ENCODE results near the gene AP1M2. TPM values are rescaled to one million over a fixed set of nuclear protein-coding genes. Genes with fewer than 3 reads are reported as not detected.
"Not testable (repeated sequence)": the region's sequence is repeated elsewhere in the genome, so short reads cannot be mapped to it uniquely, and the experiment has no call there.

The AP1M2 gene
- polyA plus RNA-seq, 2 of the 4 experiments (the other 2 are of a cell fraction) = 17.4 to 53.1 TPM

DNA sequence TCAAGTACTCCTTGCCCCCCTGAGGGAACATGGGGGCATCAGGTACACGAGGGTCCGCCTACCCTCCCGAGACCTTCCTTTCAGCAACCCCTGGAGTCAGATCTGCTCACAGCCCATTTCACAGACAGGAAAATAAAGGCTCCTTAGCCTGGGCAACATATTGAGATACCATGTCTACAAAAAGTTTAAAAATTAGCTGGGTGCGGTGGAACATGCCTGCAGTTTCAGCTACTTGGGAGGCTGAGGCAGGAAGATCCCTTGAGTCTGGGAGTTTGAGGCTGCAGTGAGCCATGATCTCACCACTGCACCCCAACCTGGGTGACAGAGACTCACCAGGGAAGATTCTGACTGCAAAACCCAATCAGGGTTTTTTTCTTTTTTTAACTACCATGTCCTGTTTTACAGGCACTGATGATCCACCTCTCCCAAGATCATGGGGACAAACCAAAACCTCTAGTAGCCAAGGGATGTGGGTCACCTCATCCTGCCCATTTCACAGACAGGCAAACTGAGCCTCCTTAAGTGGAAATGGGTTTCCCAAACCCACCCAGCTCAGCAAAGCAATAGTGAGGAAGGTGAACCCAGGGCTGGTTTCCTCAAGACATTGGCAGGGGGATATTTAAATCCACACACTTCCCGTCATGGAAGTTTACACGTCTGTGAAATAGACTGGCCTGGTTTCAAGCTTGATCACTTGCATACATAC, 11.9 kb downstream of the AP1M2 start:
- FAIRE-seq (no peak), DNase-seq (ENCODE audit: low read depth in 1 of 2, low spot score in 1 of 2) (no peak), ATAC-seq (no peak)
- ChIA-PET CTCF (interaction anchor here (0.6 kb wide), 1 partner anchor 561 kb away, joined by 3 read pairs; no protein-coding TSS in a partner anchor), POLR2A (interaction anchor here (0.7 kb wide), 1 partner anchor 568 kb away, joined by 6 read pairs; no protein-coding TSS in a partner anchor)
- Histone ChIP-seq H3K9me3 (no peaks in the 10 kb centered on the region), H3K4me1 (0 out of 3 replicates have a peak, but pooled peaks cover 8% of the 10 kb centered on the region), H3K4me3 (no peak overlapping the region), H3K4me2 (peak overlapping the region; percentile 89), H3K27ac (0 out of 6 replicates have a peak overlapping the region, but pooled peaks of 1 of the 2 experiments have one; percentile 2)
- TF ChIP-seq JUNB (IDR thresholded peaks at IDR 0.05) (no peak), ZC3H11A (IDR thresholded peaks at IDR 0.05) (no peak), KDM1A (IDR thresholded peaks at IDR 0.05; ENCODE audit: low read depth) (peak; percentile 37; the same call in 1 of the 2 replicates), HDAC2 (IDR thresholded peaks at IDR 0.05) (0 out of 2 replicates have a peak, but pooled peaks have one; percentile 67)
- WGBS (ENCODE audit: missing lambda C conversion rate) = 91% methylated on average over 6 of the region's 6 CpGs

DNA sequence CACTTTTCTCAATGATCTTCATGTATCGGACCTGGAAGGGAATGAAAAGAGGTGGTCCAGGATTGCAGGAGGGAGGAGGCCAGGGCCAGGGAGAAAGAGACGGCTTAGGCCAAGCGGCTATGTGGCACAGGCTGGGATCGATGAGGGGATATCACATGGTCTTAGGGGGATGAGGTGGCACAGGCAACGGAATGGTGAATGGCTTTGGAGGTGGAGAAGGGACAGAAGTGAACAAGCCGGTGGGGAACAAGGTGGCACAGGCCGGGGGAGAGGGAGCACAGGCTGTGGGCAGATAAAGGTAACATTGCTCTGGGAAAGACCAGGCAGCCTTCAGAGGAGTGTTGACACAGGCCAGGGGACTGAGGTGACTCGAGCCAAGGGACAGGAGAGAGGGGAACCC, 12.7 kb downstream of the AP1M2 start:
- no peak for TF ChIP-seq FOXS1 (CRISPR knock-in tag; IDR thresholded peaks at IDR 0.05)
- TF ChIP-seq PBX3 (IDR thresholded peaks at IDR 0.05) = no peak
- TF ChIP-seq CBX2 (IDR thresholded peaks at IDR 0.05; ENCODE audit: borderline replicate concordance, low read depth) = no peak
- no peak for TF ChIP-seq TP53 (CRISPR knock-in tag; IDR thresholded peaks at IDR 0.05)
- no peak for TF ChIP-seq CHD2 (IDR thresholded peaks at IDR 0.05; ENCODE audit: low read length, partially characterized antibody)
- no peak for TF ChIP-seq NFE2L2 (conservative IDR thresholded peaks at IDR 0.05; ENCODE audit: low read length)
- no peak for TF ChIP-seq JUN (IDR thresholded peaks at IDR 0.05)
- TF ChIP-seq HDAC2 (IDR thresholded peaks at IDR 0.05) = no peak
- no peak for TF ChIP-seq ZSCAN20 (CRISPR knock-in tag; IDR thresholded peaks at IDR 0.05)
- no peak for TF ChIP-seq ZNF302 (CRISPR knock-in tag; IDR thresholded peaks at IDR 0.05)
- no peak for TF ChIP-seq HOXB13 (CRISPR knock-in tag; IDR thresholded peaks at IDR 0.05; ENCODE audit: low read depth)
- CTCF ChIA-PET = interaction anchor here (2.9 to 5.5 kb wide), 2 partner anchors 71 to 91 kb away, joined by 9 to 31 read pairs; no protein-coding TSS in a partner anchor
- Histone ChIP-seq H3K4me1 (0 out of 3 replicates have a peak, but pooled peaks cover 12% of the 10 kb centered on the region), H3K4me3 (no peak overlapping the region), H3K4me2 (no peak overlapping the region), H3K9me3 (no peaks in the 10 kb centered on the region), H3K27ac (no peak overlapping the region)
- WGBS (ENCODE audit: missing lambda C conversion rate) = 89% methylated on average over 8 of the region's 8 CpGs
- DNase-seq (ENCODE audit: low read depth in 1 of 2, low spot score in 1 of 2) (no peak), FAIRE-seq (no peak), ATAC-seq (no peak)
- POLR2A ChIA-PET = no interaction called here

DNA sequence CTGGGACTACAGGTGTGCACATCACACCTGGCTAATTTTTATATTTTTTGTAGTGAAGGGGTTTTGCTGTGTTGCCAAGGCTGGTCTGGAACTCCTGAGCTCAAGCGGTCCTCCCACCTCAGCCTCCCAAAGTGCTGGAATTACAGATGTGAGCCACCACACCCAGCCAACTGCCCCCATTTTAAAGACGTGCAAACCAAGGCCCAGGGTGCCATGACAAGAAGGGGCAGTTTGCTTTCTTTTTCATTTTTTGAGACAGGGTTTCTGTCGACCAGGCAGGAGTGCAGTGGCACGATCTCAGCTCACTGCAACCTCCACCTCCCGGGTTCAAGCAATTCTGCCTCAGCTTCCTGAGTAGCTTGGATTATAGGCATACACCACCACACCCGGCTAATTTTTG, 13.3 kb downstream of the AP1M2 start:
- WGBS (ENCODE audit: missing lambda C conversion rate) = 86% methylated on average over 6 of the region's 6 CpGs
- H3K4me2 ChIP-seq; FAIRE-seq; DNase-seq (ENCODE audit: low read depth in 1 of 2, low spot score in 1 of 2); POLR2A ChIA-PET; H3K27ac ChIP-seq; H3K4me3 ChIP-seq; H3K9me3 ChIP-seq; ATAC-seq: not testable (repeated sequence)
- 0 out of 3 replicates have a peak, but pooled peaks cover 12% of the 10 kb centered on the region for H3K4me1 ChIP-seq
- CTCF ChIA-PET = interaction anchor here (1.1 to 5.5 kb wide), 4 partner anchors 63 to 90 kb away, joined by 3 to 31 read pairs (median 6); no protein-coding TSS in a partner anchor

GRCh38 chr19:10568826-10569651, 18.1 kb downstream of the AP1M2 start, which contains the start of gene CDKN2D:
Gene CDKN2D, minus strand, starts transcription at chr19:10568979. Its CDS starts 326 bp downstream, at chr19:10568653.
- Histone ChIP-seq H3K4me3 (peak within 1 kb of the TSS; percentile 88), H3K9me3 (no peaks in the 10 kb centered on the region), H3K27ac (peak within 1 kb of the TSS; percentile 78 to 89), H3K4me2 (peak within 1 kb of the TSS; percentile 91), H3K4me1 (peaks cover 28% of the 10 kb centered on the region)
- DNase-seq (ENCODE audit: low read depth in 1 of 2, low spot score in 1 of 2) (peak; percentile 69 to 99), FAIRE-seq (no peak), ATAC-seq (peak; percentile 80 to 91)
- ChIA-PET CTCF (interaction anchor here (1.1 to 5.5 kb wide), 7 partner anchors 12 to 165 kb away, joined by 3 to 31 read pairs (median 4); no protein-coding TSS in a partner anchor), POLR2A (no interaction called here)
- 2% methylated on average over 44 of the region's 71 CpGs for WGBS (ENCODE audit: missing lambda C conversion rate)
- TF ChIP-seq, protein P1, sequence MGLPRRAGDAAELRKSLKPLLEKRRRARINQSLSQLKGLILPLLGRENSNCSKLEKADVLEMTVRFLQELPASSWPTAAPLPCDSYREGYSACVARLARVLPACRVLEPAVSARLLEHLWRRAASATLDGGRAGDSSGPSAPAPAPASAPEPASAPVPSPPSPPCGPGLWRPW (IDR thresholded peaks at IDR 0.05) = no peak
- TF ChIP-seq MYC (IDR thresholded peaks at IDR 0.05; ENCODE audit: borderline replicate concordance, low read length) (peak; percentile 25; the same call in 1 of the 2 replicates), SMC3 (IDR thresholded peaks at IDR 0.05) (no peak), JUNB (IDR thresholded peaks at IDR 0.05) (no peak), TP53 (CRISPR knock-in tag; IDR thresholded peaks at IDR 0.05) (0 out of 2 replicates have a peak, but pooled peaks have one; percentile 38), HEYL (CRISPR knock-in tag; IDR thresholded peaks at IDR 0.05) (no peak), CEBPB (IDR thresholded peaks at IDR 0.05) (no peak), CHD2 (IDR thresholded peaks at IDR 0.05; ENCODE audit: low read length, partially characterized antibody) (peak; percentile 37), NR3C1 (IDR thresholded peaks at IDR 0.05) (no peak), MAZ (IDR thresholded peaks at IDR 0.05; ENCODE audit: borderline replicate concordance, low read depth, low read length) (no peak), JUN (IDR thresholded peaks at IDR 0.05) (peak in 1 of 2 experiments; percentile 19; a peak in 1 of 5 replicates)
- TF ChIP-seq, protein P2, sequence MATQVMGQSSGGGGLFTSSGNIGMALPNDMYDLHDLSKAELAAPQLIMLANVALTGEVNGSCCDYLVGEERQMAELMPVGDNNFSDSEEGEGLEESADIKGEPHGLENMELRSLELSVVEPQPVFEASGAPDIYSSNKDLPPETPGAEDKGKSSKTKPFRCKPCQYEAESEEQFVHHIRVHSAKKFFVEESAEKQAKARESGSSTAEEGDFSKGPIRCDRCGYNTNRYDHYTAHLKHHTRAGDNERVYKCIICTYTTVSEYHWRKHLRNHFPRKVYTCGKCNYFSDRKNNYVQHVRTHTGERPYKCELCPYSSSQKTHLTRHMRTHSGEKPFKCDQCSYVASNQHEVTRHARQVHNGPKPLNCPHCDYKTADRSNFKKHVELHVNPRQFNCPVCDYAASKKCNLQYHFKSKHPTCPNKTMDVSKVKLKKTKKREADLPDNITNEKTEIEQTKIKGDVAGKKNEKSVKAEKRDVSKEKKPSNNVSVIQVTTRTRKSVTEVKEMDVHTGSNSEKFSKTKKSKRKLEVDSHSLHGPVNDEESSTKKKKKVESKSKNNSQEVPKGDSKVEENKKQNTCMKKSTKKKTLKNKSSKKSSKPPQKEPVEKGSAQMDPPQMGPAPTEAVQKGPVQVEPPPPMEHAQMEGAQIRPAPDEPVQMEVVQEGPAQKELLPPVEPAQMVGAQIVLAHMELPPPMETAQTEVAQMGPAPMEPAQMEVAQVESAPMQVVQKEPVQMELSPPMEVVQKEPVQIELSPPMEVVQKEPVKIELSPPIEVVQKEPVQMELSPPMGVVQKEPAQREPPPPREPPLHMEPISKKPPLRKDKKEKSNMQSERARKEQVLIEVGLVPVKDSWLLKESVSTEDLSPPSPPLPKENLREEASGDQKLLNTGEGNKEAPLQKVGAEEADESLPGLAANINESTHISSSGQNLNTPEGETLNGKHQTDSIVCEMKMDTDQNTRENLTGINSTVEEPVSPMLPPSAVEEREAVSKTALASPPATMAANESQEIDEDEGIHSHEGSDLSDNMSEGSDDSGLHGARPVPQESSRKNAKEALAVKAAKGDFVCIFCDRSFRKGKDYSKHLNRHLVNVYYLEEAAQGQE (IDR thresholded peaks at IDR 0.05) = peak; percentile 48
